ENCODE measurements around the gene UBE2F.

Gene UBE2F

DNA sequence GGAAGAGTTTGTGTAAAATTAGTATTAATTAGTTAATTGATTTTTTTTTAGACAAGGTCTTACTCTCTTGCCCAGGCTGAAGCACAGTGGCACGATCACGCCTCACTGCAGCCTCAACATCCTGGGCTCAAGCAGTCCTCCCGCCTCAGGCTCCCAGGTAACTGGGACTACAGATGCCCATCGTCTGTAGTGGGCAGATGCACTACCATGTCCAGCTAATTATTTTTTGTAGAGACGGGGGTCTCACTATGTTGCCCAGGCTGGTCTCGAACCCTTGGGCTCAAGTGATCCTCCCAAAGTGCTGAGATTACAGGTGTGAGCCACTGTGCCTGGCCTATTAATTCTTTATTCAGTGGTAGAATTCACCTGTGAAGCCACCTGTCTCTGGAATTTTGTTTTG lies 41.1 kb downstream of the UBE2F start:
- no peak for DNase-seq (ENCODE audit: low read depth in 1 of 2, low spot score in 1 of 2)
- TF ChIP-seq GABPA (IDR thresholded peaks at IDR 0.05; ENCODE audit: low read depth) (no peak), POLR2AphosphoS5 (IDR thresholded peaks at IDR 0.05; ENCODE audit: low read depth) (no peak), SPI1 (IDR thresholded peaks at IDR 0.05; ENCODE audit: borderline replicate concordance, low read depth) (no peak)
- TF ChIP-seq, protein P1, sequence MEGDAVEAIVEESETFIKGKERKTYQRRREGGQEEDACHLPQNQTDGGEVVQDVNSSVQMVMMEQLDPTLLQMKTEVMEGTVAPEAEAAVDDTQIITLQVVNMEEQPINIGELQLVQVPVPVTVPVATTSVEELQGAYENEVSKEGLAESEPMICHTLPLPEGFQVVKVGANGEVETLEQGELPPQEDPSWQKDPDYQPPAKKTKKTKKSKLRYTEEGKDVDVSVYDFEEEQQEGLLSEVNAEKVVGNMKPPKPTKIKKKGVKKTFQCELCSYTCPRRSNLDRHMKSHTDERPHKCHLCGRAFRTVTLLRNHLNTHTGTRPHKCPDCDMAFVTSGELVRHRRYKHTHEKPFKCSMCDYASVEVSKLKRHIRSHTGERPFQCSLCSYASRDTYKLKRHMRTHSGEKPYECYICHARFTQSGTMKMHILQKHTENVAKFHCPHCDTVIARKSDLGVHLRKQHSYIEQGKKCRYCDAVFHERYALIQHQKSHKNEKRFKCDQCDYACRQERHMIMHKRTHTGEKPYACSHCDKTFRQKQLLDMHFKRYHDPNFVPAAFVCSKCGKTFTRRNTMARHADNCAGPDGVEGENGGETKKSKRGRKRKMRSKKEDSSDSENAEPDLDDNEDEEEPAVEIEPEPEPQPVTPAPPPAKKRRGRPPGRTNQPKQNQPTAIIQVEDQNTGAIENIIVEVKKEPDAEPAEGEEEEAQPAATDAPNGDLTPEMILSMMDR (IDR thresholded peaks at IDR 0.05; ENCODE audit: insufficient read depth, low read length), result no peak
- TF ChIP-seq, protein P2, sequence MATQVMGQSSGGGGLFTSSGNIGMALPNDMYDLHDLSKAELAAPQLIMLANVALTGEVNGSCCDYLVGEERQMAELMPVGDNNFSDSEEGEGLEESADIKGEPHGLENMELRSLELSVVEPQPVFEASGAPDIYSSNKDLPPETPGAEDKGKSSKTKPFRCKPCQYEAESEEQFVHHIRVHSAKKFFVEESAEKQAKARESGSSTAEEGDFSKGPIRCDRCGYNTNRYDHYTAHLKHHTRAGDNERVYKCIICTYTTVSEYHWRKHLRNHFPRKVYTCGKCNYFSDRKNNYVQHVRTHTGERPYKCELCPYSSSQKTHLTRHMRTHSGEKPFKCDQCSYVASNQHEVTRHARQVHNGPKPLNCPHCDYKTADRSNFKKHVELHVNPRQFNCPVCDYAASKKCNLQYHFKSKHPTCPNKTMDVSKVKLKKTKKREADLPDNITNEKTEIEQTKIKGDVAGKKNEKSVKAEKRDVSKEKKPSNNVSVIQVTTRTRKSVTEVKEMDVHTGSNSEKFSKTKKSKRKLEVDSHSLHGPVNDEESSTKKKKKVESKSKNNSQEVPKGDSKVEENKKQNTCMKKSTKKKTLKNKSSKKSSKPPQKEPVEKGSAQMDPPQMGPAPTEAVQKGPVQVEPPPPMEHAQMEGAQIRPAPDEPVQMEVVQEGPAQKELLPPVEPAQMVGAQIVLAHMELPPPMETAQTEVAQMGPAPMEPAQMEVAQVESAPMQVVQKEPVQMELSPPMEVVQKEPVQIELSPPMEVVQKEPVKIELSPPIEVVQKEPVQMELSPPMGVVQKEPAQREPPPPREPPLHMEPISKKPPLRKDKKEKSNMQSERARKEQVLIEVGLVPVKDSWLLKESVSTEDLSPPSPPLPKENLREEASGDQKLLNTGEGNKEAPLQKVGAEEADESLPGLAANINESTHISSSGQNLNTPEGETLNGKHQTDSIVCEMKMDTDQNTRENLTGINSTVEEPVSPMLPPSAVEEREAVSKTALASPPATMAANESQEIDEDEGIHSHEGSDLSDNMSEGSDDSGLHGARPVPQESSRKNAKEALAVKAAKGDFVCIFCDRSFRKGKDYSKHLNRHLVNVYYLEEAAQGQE (IDR thresholded peaks at IDR 0.05; ENCODE audit: insufficient replicate concordance, low read depth), result no peak
- H3K4me3 ChIP-seq (replicated peaks; ENCODE audit: insufficient read depth, low read length), result no peak overlapping the region
- no peaks in the 10 kb centered on the region for H3K27me3 ChIP-seq (ENCODE audit: insufficient read depth, poor library complexity, severe bottlenecking)
- no peak overlapping the region for H3K27ac ChIP-seq (replicated peaks)

DNA sequence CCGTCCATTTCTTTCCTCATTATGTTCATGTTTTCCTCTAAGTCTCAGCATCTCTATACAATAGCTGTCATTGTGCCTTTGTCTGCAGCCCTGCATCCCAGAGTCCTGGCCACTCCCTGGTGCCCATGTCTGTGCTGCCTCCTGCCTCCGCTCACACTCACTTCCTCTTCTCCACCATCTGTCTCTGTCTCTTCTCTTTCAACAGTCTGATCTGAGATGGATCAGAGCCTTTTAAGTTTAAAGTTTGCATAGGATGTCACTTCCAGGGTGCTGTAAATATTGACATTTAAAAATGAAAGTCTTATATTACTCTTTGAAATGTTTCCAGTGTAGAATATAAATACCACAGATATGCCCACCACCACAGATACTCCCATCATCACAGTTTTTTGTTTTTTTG lies 42.7 kb downstream of the UBE2F start:
- no peak for TF ChIP-seq POLR2AphosphoS5 (IDR thresholded peaks at IDR 0.05; ENCODE audit: low read depth)
- peak; percentile 93 for TF ChIP-seq SPI1 (IDR thresholded peaks at IDR 0.05; ENCODE audit: borderline replicate concordance, low read depth)
- no peak overlapping the region for H3K27ac ChIP-seq (replicated peaks)
- peak in 1 of 2 experiments; percentile 34 for DNase-seq (ENCODE audit: low read depth in 1 of 2, low spot score in 1 of 2)
- H3K4me3 ChIP-seq (replicated peaks; ENCODE audit: insufficient read depth, low read length), result no peak overlapping the region
- H3K27me3 ChIP-seq (ENCODE audit: insufficient read depth, poor library complexity, severe bottlenecking), result no peaks in the 10 kb centered on the region

DNA sequence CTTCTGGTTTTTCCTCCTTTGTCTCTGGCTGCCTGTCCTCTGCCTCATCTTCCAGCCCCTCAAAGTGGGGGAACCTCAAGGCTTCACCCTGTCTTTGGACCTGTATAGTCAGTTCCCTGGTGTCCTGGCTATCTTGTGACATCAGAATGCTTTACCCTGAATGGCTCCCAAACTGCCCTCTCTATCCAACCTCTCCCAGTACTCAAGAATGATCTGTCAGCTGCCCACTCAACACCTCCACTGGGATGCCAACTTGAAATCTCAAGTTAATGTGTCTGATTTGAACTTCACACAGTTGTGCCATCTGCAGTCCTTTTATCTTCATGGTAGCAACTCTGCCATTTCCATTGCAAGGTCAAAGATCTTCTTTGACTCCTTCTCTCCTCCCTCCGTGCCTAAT lies 43.8 kb downstream of the UBE2F start:
- TF ChIP-seq SPI1 (IDR thresholded peaks at IDR 0.05; ENCODE audit: borderline replicate concordance, low read depth), result no peak
- TF ChIP-seq GABPA (IDR thresholded peaks at IDR 0.05; ENCODE audit: low read depth), result no peak
- TF ChIP-seq, protein P2 (IDR thresholded peaks at IDR 0.05; ENCODE audit: insufficient replicate concordance, low read depth), result no peak
- no peak for TF ChIP-seq POLR2AphosphoS5 (IDR thresholded peaks at IDR 0.05; ENCODE audit: low read depth)
- TF ChIP-seq, protein P1 (IDR thresholded peaks at IDR 0.05; ENCODE audit: insufficient read depth, low read length), result no peak
- H3K27me3 ChIP-seq (ENCODE audit: insufficient read depth, poor library complexity, severe bottlenecking), result no peaks in the 10 kb centered on the region
- DNase-seq (ENCODE audit: low read depth in 1 of 2, low spot score in 1 of 2), result no peak
- H3K4me3 ChIP-seq (replicated peaks; ENCODE audit: insufficient read depth, low read length), result no peak overlapping the region
- H3K27ac ChIP-seq (replicated peaks), result no peak overlapping the region

DNA sequence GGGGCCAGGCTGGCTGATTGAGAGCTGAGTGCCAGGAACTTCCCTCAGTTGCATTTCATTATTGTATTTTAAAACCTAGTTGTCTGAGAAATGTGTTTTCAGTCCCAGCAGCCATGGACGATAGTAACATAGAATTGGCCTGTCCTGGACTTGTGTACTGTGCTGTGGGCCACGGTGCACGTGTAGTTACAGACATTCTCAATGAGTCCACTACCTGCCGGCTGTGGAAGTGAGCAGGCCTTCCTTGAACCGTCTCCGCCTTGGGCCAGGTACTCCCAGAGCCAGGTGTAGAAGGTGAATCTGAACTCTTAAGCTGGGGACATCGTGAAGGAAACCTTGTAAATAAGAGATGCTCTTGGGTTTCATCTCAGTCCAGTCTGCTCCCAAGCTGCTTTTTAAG lies 47.0 kb downstream of the UBE2F start:
- no peak for DNase-seq (ENCODE audit: low read depth in 1 of 2, low spot score in 1 of 2)
- Histone ChIP-seq H3K4me3 (replicated peaks; ENCODE audit: insufficient read depth, low read length) (no peak overlapping the region), H3K27ac (replicated peaks) (no peak overlapping the region), H3K27me3 (ENCODE audit: insufficient read depth, poor library complexity, severe bottlenecking) (no peaks in the 10 kb centered on the region)
- TF ChIP-seq, protein P1 (IDR thresholded peaks at IDR 0.05; ENCODE audit: insufficient read depth, low read length), result no peak
- TF ChIP-seq, protein P2 (IDR thresholded peaks at IDR 0.05; ENCODE audit: insufficient replicate concordance, low read depth), result no peak
- TF ChIP-seq SPI1 (IDR thresholded peaks at IDR 0.05; ENCODE audit: borderline replicate concordance, low read depth), result no peak
- TF ChIP-seq POLR2AphosphoS5 (IDR thresholded peaks at IDR 0.05; ENCODE audit: low read depth), result no peak
- TF ChIP-seq GABPA (IDR thresholded peaks at IDR 0.05; ENCODE audit: low read depth), result no peak

All from HL-60 (cell line).